HL-60 (cell line): Measurements from ENCODE around the gene ATP11A.

Source experiments
- DNase-seq, 2 experiments: peaks; one replicate each; pipeline ENCODE4 v3.0.0-alpha.2; 2010 to 2020; ENCODE audit warnings: low read depth in 1 of 2, low spot score in 1 of 2
- H3K27ac ChIP-seq: fragments of 250-450 bp; sonication (Bioruptor Pico); replicated peaks from 2 replicates; pipeline ENCODE4 v1.5.1; 2020; ENCODE audit warnings: mild to moderate bottlenecking, moderate library complexity
- H3K27me3 ChIP-seq: fragments of 250-450 bp; sonication (Bioruptor Pico); 2 replicates; pipeline ENCODE4 v1.5.1; 2021; ENCODE audit warnings: mild to moderate bottlenecking, moderate library complexity; ENCODE audit not compliant: insufficient read depth, poor library complexity, severe bottlenecking
- H3K4me3 ChIP-seq: replicated peaks from 2 replicates; pipeline ENCODE4 v1.5.1; 2011; ENCODE audit warnings: mild to moderate bottlenecking, control low read depth, low read length; ENCODE audit not compliant: insufficient read depth
- CTCF ChIP-seq: IDR thresholded peaks from one replicate; pipeline ENCODE4 v1.5.1; 2011; ENCODE audit warnings: low read length, control low read depth, inconsistent platforms; ENCODE audit not compliant: insufficient read depth
- GABPA ChIP-seq: IDR thresholded peaks from 2 replicates; pipeline ENCODE4 v1.6.1; 2012; ENCODE audit warnings: low read depth
- POLR2AphosphoS5 ChIP-seq: IDR thresholded peaks from 2 replicates; pipeline ENCODE4 v1.6.1; 2012; ENCODE audit warnings: low read depth
- REST ChIP-seq: IDR thresholded peaks from 2 replicates; pipeline ENCODE4 v1.6.1; 2012; ENCODE audit warnings: low read depth; ENCODE audit not compliant: insufficient replicate concordance
- SPI1 ChIP-seq: IDR thresholded peaks from 2 replicates; pipeline ENCODE4 v1.6.1; 2012; ENCODE audit warnings: low read depth, mild to moderate bottlenecking, borderline replicate concordance

ATP11A gene

GRCh38 chr13:112842931-112843391, 153.1 kb downstream of the ATP11A start:
- Histone ChIP-seq H3K27me3 (no peaks in the 10 kb centered on the region), H3K27ac (no peak overlapping the region), H3K4me3 (no peak overlapping the region)
- TF ChIP-seq SPI1 = no peak
- TF ChIP-seq GABPA = no peak
- no peak for TF ChIP-seq REST
- no peak for TF ChIP-seq POLR2AphosphoS5
- no peak for TF ChIP-seq CTCF
- no peak for DNase-seq

GRCh38 chr13:112843392-112844111, 153.7 kb downstream of the ATP11A start:
- TF ChIP-seq REST (no peak), CTCF (no peak), POLR2AphosphoS5 (no peak), SPI1 (no peak), GABPA (no peak)
- Histone ChIP-seq H3K27me3 (no peaks in the 10 kb centered on the region), H3K4me3 (no peak overlapping the region), H3K27ac (no peak overlapping the region)
- DNase-seq = no peak

GRCh38 chr13:112844411-112844810, 154.6 kb downstream of the ATP11A start:
- DNase-seq = no peak
- no peaks in the 10 kb centered on the region for H3K27me3 ChIP-seq
- no peak for TF ChIP-seq CTCF
- no peak for TF ChIP-seq REST
- TF ChIP-seq POLR2AphosphoS5 = no peak
- TF ChIP-seq GABPA = no peak
- no peak for TF ChIP-seq SPI1
- H3K4me3 ChIP-seq = no peak overlapping the region
- H3K27ac ChIP-seq = no peak overlapping the region
